GM12874 (cell line): ENCODE measurements around the gene ATP13A3.

ENCODE experiments used
- CTCF ChIP-seq: IDR thresholded peaks from 2 replicates; pipeline ENCODE4 v1.5.1; 2011; ENCODE audit warnings: low read depth, mild to moderate bottlenecking, control low read depth, low read length, moderate library complexity; ENCODE audit not compliant: insufficient read depth

ATP13A3 gene

GRCh38 chr3:194468086-194468485, 18.7 kb downstream of the ATP13A3 start:
- TF ChIP-seq CTCF = no peak

GRCh38 chr3:194466761-194467356, 19.9 kb downstream of the ATP13A3 start:
- no peak for TF ChIP-seq CTCF

GRCh38 chr3:194465920-194466570, 20.8 kb downstream of the ATP13A3 start:
- no peak for TF ChIP-seq CTCF

GRCh38 chr3:194465246-194465645, 21.6 kb downstream of the ATP13A3 start:
- no peak for TF ChIP-seq CTCF

- no peak for TF ChIP-seq CTCF
These were observed 22.1 kb downstream of the ATP13A3 start for GRCh38 chr3:194464692-194465091.

GRCh38 chr3:194462936-194463335, 23.9 kb downstream of the ATP13A3 start:
- no peak for TF ChIP-seq CTCF

GRCh38 chr3:194460566-194460965, 26.2 kb downstream of the ATP13A3 start:
- no peak for TF ChIP-seq CTCF

GRCh38 chr3:194458131-194458530, 28.7 kb downstream of the ATP13A3 start:
- no peak for TF ChIP-seq CTCF
